ENCODE results near the gene KRT32. TPM values are rescaled to one million over a fixed set of nuclear protein-coding genes. Genes with fewer than 3 reads are reported as not detected.
A peak's percentile ranks its signal among the peaks of the same experiment; 100 is the strongest.

KRT32 gene
- total RNA-seq, 1 experiment from 2014 or later: 0.42 TPM

DNA sequence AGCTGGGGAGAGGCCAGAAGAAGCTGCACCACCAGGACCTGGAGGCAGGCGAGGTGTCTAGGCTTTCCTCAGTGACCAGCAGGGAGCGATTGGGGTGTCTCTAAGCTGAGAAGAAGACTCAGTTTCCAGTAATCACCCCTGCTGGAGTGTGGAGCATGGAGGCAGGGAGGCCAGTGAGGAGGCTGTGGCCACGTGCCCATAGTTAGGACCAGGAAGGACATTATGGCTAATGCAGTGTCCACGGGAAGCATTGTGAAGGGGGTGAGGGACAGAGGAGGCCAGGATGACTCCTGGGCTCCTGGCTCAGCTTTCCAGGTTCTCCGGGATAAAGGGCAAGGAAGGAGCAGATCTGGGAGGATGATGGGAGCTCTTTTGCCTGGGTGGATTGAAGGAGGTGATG is 32.5 kb upstream of the KRT32 start:
- intact Hi-C loops (cut with micrococcal nuclease): loop anchor here (10.0 kb wide), 1 partner anchor 85 kb away; no protein-coding TSS in a partner anchor
- ChIA-PET CTCF (interaction anchor here (0.6 to 2.3 kb wide), 2 partner anchors 50 to 163 kb away, joined by 3 to 10 read pairs; no protein-coding TSS in a partner anchor), POLR2A (interaction anchor here (0.6 to 1.8 kb wide), 4 partner anchors 26 to 1091 kb away, joined by 3 to 6 read pairs (median 4); no protein-coding TSS in a partner anchor), RAD21 (ENCODE audit: low non-redundant PET in 1 of 2, low total read pairs in 2 of 2, uncharacterized antibody in 2 of 2, unreplicated experiment in 2 of 2) (no interaction called here)
- Histone ChIP-seq H3K9me2 (ENCODE audit: insufficient read depth) (no peaks in the 10 kb centered on the region), H3K4me2 (ENCODE audit: low read length) (peak overlapping the region; percentile 68), H3K27me3 (ENCODE audit: insufficient read depth, low read length) (no peaks in the 10 kb centered on the region), H4K20me1 (ENCODE audit: insufficient read depth) (no peaks in the 10 kb centered on the region), H3K79me2 (ENCODE audit: insufficient read depth, low read length) (no peaks in the 10 kb centered on the region), H3K36me3 (ENCODE audit: control insufficient read depth in 1 of 2, insufficient read depth in 2 of 2, low read length in 2 of 2) (no peaks in the 10 kb centered on the region), H3K9me3 (ENCODE audit: control insufficient read depth in 1 of 2, insufficient read depth in 1 of 2, low read depth in 1 of 2, low read length in 2 of 2) (no peaks in the 10 kb centered on the region), H3K4me3 (replicated peaks in 1 of 2; ENCODE audit: low read depth in 1 of 2, low read length in 2 of 2) (peak overlapping the region in 1 of 2 experiments; percentile 21; a peak in 2 of 4 replicates), H3K9ac (ENCODE audit: low read length) (peak overlapping the region; percentile 58), H2AFZ (ENCODE audit: low read depth, low read length, poor library complexity, severe bottlenecking) (no peak overlapping the region), H3K27ac (ENCODE audit: low read depth, low read length) (peak overlapping the region; percentile 31; the same call in 1 of the 2 replicates), H3K4me1 (ENCODE audit: control insufficient read depth in 1 of 2, insufficient read depth in 2 of 2, low read length in 2 of 2) (peaks cover 28 to 71% of the 10 kb centered on the region in 2 experiments)
- BruUV-seq (replicated peaks): no TSS peak
- DNase-seq (ENCODE audit: low read depth, low spot score): no peak
- TF ChIP-seq SRF (IDR thresholded peaks at IDR 0.05; ENCODE audit: low read depth) (no peak), ZNF274 (IDR thresholded peaks at IDR 0.05; ENCODE audit: low read depth, low read length) (no peak), POLR2A (IDR thresholded peaks at IDR 0.05; ENCODE audit: borderline replicate concordance, extremely low read depth, insufficient read depth, insufficient read length) (no peak), ELF1 (IDR thresholded peaks at IDR 0.05; ENCODE audit: borderline replicate concordance, low read depth) (no peak), CBX3 (IDR thresholded peaks at IDR 0.05; ENCODE audit: low read depth) (no peak), YY1 (IDR thresholded peaks at IDR 0.05; ENCODE audit: extremely low read depth, insufficient replicate concordance, low read depth, low read length) (no peak), ZFX (IDR thresholded peaks at IDR 0.05) (no peak), EZH2phosphoT487 (IDR thresholded peaks at IDR 0.05; ENCODE audit: borderline replicate concordance) (no peak), FOSL1 (IDR thresholded peaks at IDR 0.05; ENCODE audit: low read depth) (no peak), EZH2 (IDR thresholded peaks at IDR 0.05) (no peak), TCF7L2 (IDR thresholded peaks at IDR 0.05; ENCODE audit: borderline replicate concordance, extremely low read depth, insufficient read depth, insufficient read length) (no peak), CEBPB (IDR thresholded peaks at IDR 0.05; ENCODE audit: low read depth) (no peak), SP1 (IDR thresholded peaks at IDR 0.05; ENCODE audit: low read depth) (no peak)
- TF ChIP-seq, protein P1, sequence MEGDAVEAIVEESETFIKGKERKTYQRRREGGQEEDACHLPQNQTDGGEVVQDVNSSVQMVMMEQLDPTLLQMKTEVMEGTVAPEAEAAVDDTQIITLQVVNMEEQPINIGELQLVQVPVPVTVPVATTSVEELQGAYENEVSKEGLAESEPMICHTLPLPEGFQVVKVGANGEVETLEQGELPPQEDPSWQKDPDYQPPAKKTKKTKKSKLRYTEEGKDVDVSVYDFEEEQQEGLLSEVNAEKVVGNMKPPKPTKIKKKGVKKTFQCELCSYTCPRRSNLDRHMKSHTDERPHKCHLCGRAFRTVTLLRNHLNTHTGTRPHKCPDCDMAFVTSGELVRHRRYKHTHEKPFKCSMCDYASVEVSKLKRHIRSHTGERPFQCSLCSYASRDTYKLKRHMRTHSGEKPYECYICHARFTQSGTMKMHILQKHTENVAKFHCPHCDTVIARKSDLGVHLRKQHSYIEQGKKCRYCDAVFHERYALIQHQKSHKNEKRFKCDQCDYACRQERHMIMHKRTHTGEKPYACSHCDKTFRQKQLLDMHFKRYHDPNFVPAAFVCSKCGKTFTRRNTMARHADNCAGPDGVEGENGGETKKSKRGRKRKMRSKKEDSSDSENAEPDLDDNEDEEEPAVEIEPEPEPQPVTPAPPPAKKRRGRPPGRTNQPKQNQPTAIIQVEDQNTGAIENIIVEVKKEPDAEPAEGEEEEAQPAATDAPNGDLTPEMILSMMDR (IDR thresholded peaks at IDR 0.05 in 2 of 3, conservative IDR thresholded peaks at IDR 0.05 in 1 of 3; ENCODE audit: borderline replicate concordance in 1 of 3, insufficient read depth in 1 of 3, low read depth in 2 of 3, low read length in 2 of 3): no peak
- TF ChIP-seq, protein P2, sequence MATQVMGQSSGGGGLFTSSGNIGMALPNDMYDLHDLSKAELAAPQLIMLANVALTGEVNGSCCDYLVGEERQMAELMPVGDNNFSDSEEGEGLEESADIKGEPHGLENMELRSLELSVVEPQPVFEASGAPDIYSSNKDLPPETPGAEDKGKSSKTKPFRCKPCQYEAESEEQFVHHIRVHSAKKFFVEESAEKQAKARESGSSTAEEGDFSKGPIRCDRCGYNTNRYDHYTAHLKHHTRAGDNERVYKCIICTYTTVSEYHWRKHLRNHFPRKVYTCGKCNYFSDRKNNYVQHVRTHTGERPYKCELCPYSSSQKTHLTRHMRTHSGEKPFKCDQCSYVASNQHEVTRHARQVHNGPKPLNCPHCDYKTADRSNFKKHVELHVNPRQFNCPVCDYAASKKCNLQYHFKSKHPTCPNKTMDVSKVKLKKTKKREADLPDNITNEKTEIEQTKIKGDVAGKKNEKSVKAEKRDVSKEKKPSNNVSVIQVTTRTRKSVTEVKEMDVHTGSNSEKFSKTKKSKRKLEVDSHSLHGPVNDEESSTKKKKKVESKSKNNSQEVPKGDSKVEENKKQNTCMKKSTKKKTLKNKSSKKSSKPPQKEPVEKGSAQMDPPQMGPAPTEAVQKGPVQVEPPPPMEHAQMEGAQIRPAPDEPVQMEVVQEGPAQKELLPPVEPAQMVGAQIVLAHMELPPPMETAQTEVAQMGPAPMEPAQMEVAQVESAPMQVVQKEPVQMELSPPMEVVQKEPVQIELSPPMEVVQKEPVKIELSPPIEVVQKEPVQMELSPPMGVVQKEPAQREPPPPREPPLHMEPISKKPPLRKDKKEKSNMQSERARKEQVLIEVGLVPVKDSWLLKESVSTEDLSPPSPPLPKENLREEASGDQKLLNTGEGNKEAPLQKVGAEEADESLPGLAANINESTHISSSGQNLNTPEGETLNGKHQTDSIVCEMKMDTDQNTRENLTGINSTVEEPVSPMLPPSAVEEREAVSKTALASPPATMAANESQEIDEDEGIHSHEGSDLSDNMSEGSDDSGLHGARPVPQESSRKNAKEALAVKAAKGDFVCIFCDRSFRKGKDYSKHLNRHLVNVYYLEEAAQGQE (IDR thresholded peaks at IDR 0.05; ENCODE audit: low read depth): no peak
- TF ChIP-seq, protein P3, sequence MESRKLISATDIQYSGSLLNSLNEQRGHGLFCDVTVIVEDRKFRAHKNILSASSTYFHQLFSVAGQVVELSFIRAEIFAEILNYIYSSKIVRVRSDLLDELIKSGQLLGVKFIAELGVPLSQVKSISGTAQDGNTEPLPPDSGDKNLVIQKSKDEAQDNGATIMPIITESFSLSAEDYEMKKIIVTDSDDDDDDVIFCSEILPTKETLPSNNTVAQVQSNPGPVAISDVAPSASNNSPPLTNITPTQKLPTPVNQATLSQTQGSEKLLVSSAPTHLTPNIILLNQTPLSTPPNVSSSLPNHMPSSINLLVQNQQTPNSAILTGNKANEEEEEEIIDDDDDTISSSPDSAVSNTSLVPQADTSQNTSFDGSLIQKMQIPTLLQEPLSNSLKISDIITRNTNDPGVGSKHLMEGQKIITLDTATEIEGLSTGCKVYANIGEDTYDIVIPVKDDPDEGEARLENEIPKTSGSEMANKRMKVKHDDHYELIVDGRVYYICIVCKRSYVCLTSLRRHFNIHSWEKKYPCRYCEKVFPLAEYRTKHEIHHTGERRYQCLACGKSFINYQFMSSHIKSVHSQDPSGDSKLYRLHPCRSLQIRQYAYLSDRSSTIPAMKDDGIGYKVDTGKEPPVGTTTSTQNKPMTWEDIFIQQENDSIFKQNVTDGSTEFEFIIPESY (IDR thresholded peaks at IDR 0.05; ENCODE audit: extremely low read depth, insufficient replicate concordance, low read length): no peak
- TF ChIP-seq, protein P4, sequence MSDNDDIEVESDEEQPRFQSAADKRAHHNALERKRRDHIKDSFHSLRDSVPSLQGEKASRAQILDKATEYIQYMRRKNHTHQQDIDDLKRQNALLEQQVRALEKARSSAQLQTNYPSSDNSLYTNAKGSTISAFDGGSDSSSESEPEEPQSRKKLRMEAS (IDR thresholded peaks at IDR 0.05): no peak
- ATAC-seq: no peak
